GM10266 (cell line): ENCODE measurements around the gene ELP5.

Experiments
- DNase-seq: peaks from one replicate; pipeline ENCODE4 v3.0.0; 2012; ENCODE audit errors: extremely low spot score
- TF ChIP-seq, protein P1 (sequence below): IDR thresholded peaks from 2 replicates; pipeline ENCODE4 v1.5.1; 2012; ENCODE audit warnings: mild to moderate bottlenecking, low read depth; ENCODE audit not compliant: control insufficient read depth, insufficient read depth; ENCODE audit errors: missing control alignments

The ELP5 gene

GRCh38 chr17:7284911-7285310 lies 32.9 kb downstream of the ELP5 start:
- no peak for DNase-seq
- TF ChIP-seq, protein P1, sequence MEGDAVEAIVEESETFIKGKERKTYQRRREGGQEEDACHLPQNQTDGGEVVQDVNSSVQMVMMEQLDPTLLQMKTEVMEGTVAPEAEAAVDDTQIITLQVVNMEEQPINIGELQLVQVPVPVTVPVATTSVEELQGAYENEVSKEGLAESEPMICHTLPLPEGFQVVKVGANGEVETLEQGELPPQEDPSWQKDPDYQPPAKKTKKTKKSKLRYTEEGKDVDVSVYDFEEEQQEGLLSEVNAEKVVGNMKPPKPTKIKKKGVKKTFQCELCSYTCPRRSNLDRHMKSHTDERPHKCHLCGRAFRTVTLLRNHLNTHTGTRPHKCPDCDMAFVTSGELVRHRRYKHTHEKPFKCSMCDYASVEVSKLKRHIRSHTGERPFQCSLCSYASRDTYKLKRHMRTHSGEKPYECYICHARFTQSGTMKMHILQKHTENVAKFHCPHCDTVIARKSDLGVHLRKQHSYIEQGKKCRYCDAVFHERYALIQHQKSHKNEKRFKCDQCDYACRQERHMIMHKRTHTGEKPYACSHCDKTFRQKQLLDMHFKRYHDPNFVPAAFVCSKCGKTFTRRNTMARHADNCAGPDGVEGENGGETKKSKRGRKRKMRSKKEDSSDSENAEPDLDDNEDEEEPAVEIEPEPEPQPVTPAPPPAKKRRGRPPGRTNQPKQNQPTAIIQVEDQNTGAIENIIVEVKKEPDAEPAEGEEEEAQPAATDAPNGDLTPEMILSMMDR = no peak

DNA sequence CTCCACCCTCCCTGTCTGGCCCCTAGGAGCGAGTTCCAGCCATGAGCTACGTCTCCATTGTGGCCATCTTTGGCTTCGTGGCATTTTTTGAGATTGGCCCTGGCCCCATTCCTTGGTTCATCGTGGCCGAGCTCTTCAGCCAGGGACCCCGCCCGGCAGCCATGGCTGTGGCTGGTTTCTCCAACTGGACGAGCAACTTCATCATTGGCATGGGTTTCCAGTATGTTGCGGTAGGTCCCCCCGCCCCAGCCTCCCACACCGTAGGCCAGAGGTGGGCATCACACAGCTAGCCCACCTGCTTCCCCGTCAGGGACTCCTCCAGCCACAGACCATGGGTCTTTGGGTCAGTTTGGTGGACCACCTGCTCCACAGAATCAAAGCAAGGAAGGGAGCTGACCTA lies 33.7 kb downstream of the ELP5 start:
- DNase-seq = no peak
- TF ChIP-seq, protein P1 = no peak

DNA sequence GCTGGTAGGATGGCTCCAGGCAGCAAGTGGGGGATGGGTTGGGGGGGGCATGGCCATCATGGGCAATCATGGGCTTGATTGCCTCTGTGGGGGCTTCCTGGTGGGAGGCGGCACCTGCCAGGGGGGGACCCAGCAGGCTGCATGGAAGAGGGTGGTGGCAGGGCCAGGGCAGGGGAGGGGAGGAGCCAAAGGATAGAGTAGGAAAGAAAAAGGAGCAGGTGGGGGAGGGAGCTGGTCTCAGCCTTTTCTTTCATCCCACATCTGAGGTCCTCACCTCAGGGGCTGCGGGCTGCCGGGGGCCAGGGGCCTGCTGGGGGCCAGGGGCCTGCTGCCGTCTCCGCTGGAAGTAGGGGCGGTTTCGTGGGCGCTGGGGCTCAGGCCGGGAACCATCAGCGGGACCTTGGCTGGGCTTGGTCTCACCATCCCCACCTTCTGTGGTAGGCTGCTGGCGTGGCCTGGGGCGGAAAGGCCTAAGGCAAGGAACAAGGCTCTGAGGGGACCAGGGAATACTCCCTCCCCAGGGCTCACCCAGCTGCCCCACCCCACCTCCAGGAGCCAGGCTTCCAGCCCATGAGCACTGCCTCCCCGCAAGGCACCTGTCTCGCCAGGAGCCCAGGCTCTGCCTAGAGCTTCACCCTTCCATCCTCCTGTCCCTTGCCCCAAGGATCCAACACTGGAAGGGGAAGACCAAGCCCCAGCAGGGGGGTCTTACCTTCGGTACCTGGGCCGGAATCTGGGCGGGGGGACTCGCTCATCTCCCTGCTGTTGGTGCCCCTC lies 37.4 kb downstream of the ELP5 start:
- TF ChIP-seq, protein P1 = no peak
- DNase-seq = peak; percentile 14

DNA sequence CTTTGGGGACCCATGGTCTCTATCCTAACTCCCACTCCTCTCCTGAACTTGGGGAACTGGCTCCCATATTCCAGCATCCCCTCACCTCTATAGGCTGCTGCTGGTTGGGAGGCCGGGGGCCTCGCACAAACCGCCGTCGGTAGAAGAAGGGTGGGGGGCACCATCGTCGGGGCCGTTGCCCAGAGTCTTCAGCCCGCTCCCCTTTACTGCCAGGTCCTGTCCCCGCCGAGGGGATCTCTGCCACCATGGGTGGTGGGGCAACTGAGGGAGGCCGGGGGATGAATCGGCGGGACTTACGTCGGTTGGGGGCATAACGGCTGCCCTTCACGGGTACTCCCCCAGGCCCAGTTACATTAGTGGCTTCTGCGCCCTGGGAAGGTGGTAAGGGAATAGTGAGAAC lies 38.2 kb downstream of the ELP5 start:
- no peak for DNase-seq
- TF ChIP-seq, protein P1 = no peak

GRCh38 chr17:7290685-7291084 lies 38.7 kb downstream of the ELP5 start:
- TF ChIP-seq, protein P1 = no peak
- DNase-seq = no peak

- TF ChIP-seq, protein P1 = no peak
- peak; percentile 19 for DNase-seq
Measured at GRCh38 chr17:7292194-7292593, 40.2 kb downstream of the ELP5 start.

DNA sequence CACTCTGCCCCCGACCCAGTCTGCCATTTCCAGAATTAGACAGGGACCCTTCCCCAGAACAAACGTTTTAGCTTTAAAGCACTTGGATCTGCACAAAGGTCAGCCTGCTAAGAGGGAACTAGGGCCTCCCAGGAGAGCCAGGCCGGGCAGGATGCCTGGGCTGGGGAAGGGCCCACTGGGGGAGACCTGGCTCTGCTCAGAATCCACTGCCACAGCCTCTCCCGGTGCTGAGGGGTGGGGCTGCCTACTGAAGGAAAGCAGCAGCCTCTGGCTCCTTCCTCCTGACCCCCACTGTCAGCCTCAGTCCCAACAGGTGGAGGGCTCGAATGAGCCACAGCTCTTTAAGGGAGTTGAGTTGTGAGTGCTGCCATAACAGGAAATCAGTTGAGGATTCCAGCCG lies 40.7 kb downstream of the ELP5 start:
- peak; percentile 30 for DNase-seq
- TF ChIP-seq, protein P1 = no peak
